GM12864 (cell line): Measurements from ENCODE around the gene NHP2.
"Not testable (repeated sequence)": the region's sequence is repeated elsewhere in the genome, so short reads cannot be mapped to it uniquely, and the experiment has no call there.

Experiments
- DNase-seq: peaks from one replicate; pipeline ENCODE4 v3.0.0-alpha.2; 2011; ENCODE audit warnings: low read depth
- H3K4me3 ChIP-seq: 2 replicates; pipeline ENCODE4 v1.5.1; 2011; ENCODE audit warnings: mild to moderate bottlenecking, low read depth, low read length, control low read depth
- CTCF ChIP-seq: IDR thresholded peaks from 2 replicates; pipeline ENCODE4 v1.5.1; 2011; ENCODE audit warnings: low read depth, mild to moderate bottlenecking, moderate library complexity, low read length, control low read depth, inconsistent platforms; ENCODE audit errors: missing control alignments

The NHP2 gene

GRCh38 chr5:178130576-178131445 is 22.9 kb downstream of the NHP2 start, which contains the start of gene RMND5B:
RMND5B (plus strand) TSS chr5:178131014; CDS start chr5:178138120, 7,106 bp downstream.
- TF ChIP-seq CTCF, result no peak
- peak within 1 kb of the TSS; percentile 97 for H3K4me3 ChIP-seq
- no peak for DNase-seq

- peak overlapping the region; percentile 97 for H3K4me3 ChIP-seq
- not testable (repeated sequence) for DNase-seq
These were observed 23.5 kb downstream of the NHP2 start for GRCh38 chr5:178130234-178130575.

- no peak overlapping the region for H3K4me3 ChIP-seq
- DNase-seq, result no peak
- no peak for TF ChIP-seq CTCF
These were observed 24.4 kb downstream of the NHP2 start for GRCh38 chr5:178129296-178129695.

GRCh38 chr5:178127300-178128009 is 26.2 kb downstream of the NHP2 start:
- H3K4me3 ChIP-seq, DNase-seq: not testable (repeated sequence)

GRCh38 chr5:178126556-178126955 is 27.1 kb downstream of the NHP2 start:
- H3K4me3 ChIP-seq, result no peak overlapping the region
- no peak for DNase-seq
- TF ChIP-seq CTCF, result no peak

- TF ChIP-seq CTCF, result no peak
- H3K4me3 ChIP-seq, result no peak overlapping the region
- no peak for DNase-seq
These were observed 28.3 kb downstream of the NHP2 start for GRCh38 chr5:178125253-178125906.

- TF ChIP-seq CTCF, result no peak
- no peak overlapping the region for H3K4me3 ChIP-seq
- no peak for DNase-seq
These were observed 29.4 kb downstream of the NHP2 start for GRCh38 chr5:178123966-178124925.
